HG03064 (cell line): ENCODE results near the gene PTPRN2.
"Not testable (repeated sequence)": the region's sequence is repeated elsewhere in the genome, so short reads cannot be mapped to it uniquely, and the experiment has no call there.

ENCODE experiments used
- ATAC-seq: cut with Tn5 transposase; IDR thresholded peaks from one replicate; pipeline ENCODE4 v1.9.1; 2021; ENCODE audit warnings: low read depth; ENCODE audit not compliant: unreplicated experiment

PTPRN2 gene

DNA sequence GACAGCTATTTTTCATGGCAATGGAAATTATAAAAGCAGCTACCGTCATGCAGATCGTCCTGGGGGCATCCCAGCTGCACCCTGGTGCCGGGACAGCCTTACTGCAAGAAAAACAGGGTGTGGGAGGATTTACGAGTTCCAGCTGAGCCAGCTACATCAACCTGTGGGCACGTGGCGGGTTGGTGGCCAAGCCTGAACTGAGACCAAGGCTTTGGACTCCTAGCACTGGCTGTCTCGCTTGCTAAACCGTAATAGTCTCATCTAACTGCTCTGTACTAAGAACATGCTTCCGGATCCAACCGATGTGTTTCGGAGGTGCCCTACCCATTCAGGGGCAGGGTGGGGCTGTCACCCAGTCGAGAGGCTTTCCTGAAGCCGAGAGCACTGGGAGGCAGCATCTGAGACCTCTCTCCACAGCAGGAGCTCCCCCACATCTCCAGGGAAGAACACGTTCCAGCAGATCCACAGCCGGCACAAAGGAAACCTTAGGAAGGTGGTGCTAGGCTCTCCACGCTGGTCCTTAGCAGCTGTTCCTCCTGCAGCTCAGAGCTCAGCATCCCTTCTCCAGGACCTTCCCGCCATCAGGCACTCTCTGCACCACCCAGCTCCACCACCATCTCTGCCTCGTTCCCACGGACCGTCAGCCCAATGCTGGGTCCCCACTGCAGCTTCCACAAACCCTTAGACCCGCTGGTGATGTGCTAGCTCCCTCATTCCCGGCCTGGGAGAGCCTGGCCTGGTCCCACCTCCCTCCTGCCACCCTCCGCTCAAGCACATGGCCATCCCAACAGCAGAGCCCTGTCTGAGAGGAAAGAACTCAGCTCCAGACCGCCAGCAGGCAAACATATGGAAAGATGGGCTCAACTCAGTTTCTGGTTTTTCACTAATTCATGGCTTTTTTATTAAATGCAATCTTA lies 158.5 kb downstream of the PTPRN2 start:
- no peak for ATAC-seq

- no peak for ATAC-seq
Measured at GRCh38 chr7:158428131-158428836, 159.3 kb downstream of the PTPRN2 start.

DNA sequence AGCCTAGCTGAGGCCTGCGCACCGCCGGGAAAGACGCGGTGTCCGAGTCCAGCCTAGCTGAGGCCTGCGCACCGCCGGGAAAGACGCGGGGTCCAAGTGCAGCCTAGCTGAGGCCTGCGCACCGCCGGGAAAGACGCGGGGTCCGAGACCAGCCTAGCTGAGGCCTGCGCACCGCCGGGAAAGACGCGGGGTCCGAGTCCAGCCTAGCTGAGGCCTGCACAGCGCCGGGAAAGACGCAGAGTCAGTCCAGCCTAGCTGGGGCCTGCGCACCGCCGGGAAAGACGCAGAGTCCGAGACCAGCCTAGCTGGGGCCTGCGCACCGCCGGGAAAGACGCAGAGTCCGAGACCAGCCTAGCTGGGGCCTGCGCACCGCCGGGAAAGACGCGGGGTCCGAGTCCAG lies 161.9 kb downstream of the PTPRN2 start:
- not testable (repeated sequence) for ATAC-seq

- no peak for ATAC-seq
Measured at GRCh38 chr7:158424531-158424930, 163.1 kb downstream of the PTPRN2 start.

GRCh38 chr7:158424011-158424410 lies 163.6 kb downstream of the PTPRN2 start:
- no peak for ATAC-seq

DNA sequence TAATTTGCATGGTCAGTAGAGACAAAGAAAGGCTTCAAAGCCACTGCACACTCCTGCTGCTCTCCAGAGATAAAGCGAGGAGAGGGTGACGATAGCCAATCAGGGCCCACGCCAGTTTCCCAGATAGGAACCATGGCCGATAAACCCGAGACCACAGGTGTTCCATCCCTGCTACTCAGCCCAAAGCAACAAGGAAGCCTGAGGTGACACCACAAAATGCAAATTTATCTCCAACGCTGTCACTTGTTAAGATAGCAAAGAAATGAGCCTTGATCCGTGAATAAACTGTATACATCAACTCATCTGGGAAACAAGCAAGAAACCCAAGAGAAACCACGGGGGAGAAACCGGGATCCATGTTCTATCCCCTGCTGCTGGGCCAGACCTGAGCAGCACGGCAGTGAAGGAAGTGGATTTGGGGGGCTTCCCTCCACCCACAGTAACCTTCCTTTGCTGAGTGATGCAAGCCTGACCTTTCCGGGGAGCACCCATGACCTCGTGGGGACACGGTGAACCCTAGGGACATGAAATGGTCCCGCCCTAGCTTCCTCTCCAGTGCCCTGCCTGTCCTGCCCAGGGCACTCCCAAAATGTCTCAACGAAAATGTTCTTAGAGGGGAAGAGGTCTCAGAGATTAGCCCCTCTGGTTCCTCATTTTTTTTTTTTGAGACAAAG lies 164.6 kb downstream of the PTPRN2 start:
- ATAC-seq, result no peak

- no peak for ATAC-seq
Measured at GRCh38 chr7:158422196-158422886, 165.3 kb downstream of the PTPRN2 start.

DNA sequence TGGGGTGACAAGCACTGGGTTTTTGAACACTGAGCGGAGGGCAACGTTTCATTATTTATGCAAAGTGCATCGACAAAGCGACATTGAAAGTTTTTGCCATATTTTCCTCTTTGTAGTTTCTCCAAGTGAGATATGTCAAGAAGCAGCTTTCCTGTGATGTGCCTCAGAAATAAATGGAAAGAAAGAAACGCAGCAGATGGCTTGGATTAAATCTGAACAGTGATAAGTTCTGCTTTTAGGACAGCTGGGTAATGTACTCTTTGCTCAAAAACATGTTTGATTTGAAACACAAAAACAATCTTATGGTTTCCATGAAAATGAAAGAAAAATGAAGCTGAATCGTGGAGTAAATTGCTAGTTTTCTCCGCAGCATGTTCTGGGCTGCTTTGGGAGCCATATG lies 166.3 kb downstream of the PTPRN2 start:
- ATAC-seq, result no peak

- ATAC-seq, result no peak
Measured at GRCh38 chr7:158420591-158421340, 166.9 kb downstream of the PTPRN2 start.

GRCh38 chr7:158419238-158419785 lies 168.3 kb downstream of the PTPRN2 start:
- ATAC-seq, result no peak

- not testable (repeated sequence) for ATAC-seq
Measured at GRCh38 chr7:158418395-158418794, 169.2 kb downstream of the PTPRN2 start.

DNA sequence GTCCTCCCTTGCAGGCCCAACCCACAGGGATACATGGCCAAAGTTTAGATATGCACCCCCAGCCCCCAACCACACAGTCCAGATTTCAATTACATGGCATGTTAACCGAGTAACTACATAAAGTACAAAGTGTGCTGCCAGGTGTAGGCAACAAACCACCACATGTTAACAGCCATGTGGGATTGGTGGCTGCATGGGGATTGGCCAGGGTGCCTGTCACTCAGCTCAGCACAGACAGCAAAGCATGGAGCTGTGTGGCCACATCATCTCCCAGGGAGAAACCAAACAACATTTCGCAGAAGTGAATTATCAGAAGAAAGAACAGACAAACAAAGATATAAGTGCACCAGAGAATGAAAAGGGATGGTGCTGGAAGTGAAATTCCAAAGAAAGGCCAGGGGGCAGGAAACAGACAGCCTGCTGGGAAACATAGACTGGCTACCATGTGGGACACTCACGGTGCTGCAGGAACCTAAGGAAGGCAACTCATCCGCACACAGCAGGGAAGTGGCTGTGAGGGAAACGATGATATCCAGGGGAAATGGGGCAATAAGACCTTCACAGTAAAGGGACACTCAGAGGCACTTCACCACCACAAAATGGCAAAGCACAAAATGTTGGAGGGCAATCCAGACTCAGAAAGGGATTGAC lies 171.2 kb downstream of the PTPRN2 start:
- no peak for ATAC-seq

GRCh38 chr7:158415316-158415715 lies 172.3 kb downstream of the PTPRN2 start:
- ATAC-seq, result no peak

GRCh38 chr7:158414486-158414961 lies 173.1 kb downstream of the PTPRN2 start:
- ATAC-seq, result no peak

DNA sequence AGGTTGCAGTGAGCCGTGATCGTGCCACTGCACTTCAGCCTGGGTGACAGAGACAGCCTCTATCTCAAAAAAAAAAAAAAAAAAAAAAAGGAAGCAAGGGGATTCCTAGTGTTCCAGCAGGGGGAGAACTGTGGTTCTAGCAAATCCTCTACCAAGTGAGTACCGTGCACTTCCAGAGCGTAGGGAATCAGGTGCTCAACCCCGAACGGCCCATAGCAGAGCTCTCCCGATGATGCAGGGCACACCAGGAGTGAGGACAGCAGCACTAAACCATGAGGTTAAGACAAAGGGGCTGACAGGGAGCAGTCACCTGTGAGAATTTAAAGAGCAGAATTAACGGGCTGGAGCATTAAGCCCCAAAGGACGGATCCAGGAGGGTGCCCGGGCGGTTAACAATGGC lies 173.6 kb downstream of the PTPRN2 start:
- no peak for ATAC-seq

- ATAC-seq, result no peak
Measured at GRCh38 chr7:158411232-158411950, 176.2 kb downstream of the PTPRN2 start.

- no peak for ATAC-seq
Measured at GRCh38 chr7:158410720-158411119, 176.9 kb downstream of the PTPRN2 start.

GRCh38 chr7:158409816-158410330 lies 177.8 kb downstream of the PTPRN2 start:
- ATAC-seq, result no peak
